Lung (tissue), 12 donors: ENCODE measurements around the gene EYS. TPM values are rescaled to one million over a fixed set of nuclear protein-coding genes. Genes with fewer than 3 reads are reported as not detected.
"Not testable (repeated sequence)": the region's sequence is repeated elsewhere in the genome, so short reads cannot be mapped to it uniquely, and the experiment has no call there.

Experiments
- ATAC-seq: fragments of 200-7000 bp; cut with Tn5 transposase; one replicate; pipeline ENCODE4 v1.9.1; 2020; ENCODE audit warnings: moderate number of reproducible peaks; ENCODE audit not compliant: insufficient read depth, low FRiP score
- DNase-seq, 3 donors: peaks; one replicate each; pipeline ENCODE4 v3.0.0-alpha.2; 2013 to 2017
- H3K27ac ChIP-seq, 2 donors: one replicate each; pipeline ENCODE4 v1.5.1; 2013; ENCODE audit warnings: mild to moderate bottlenecking in 2 of 2, moderate library complexity in 2 of 2, control low read depth in 1 of 2, inconsistent platforms in 1 of 2, low read depth in 1 of 2, low read length in 1 of 2
- H3K27me3 ChIP-seq, 3 donors: one replicate each; pipeline ENCODE4 v1.5.1; 2013; ENCODE audit warnings: low read length in 2 of 3; ENCODE audit not compliant: control insufficient read depth in 3 of 3, insufficient read depth in 3 of 3
- H3K36me3 ChIP-seq, 4 donors: one replicate each; pipeline ENCODE4 v1.5.1; 2013; ENCODE audit warnings: low read length in 4 of 4, mild to moderate bottlenecking in 1 of 4, moderate library complexity in 1 of 4; ENCODE audit not compliant: control insufficient read depth in 4 of 4, insufficient read depth in 4 of 4
- H3K4me1 ChIP-seq, 5 donors: one replicate each; pipeline ENCODE4 v1.5.1; 2013; ENCODE audit warnings: low read length in 5 of 5, mild to moderate bottlenecking in 2 of 5, moderate library complexity in 1 of 5; ENCODE audit not compliant: control insufficient read depth in 5 of 5, insufficient read depth in 5 of 5
- H3K4me3 ChIP-seq: one replicate; pipeline ENCODE4 v1.5.1; 2013; ENCODE audit warnings: mild to moderate bottlenecking, control low read depth, moderate library complexity
- H3K9ac ChIP-seq, 2 donors: one replicate each; pipeline ENCODE4 v1.5.1; 2013; ENCODE audit warnings: low read length in 2 of 2, control low read depth in 1 of 2; ENCODE audit not compliant: insufficient read depth in 1 of 2
- H3K9me3 ChIP-seq, 4 donors: one replicate each; pipeline ENCODE4 v1.5.1; 2013; ENCODE audit warnings: low read length in 3 of 4, mild to moderate bottlenecking in 1 of 4, moderate library complexity in 1 of 4; ENCODE audit not compliant: control insufficient read depth in 4 of 4, insufficient read depth in 3 of 4
- WGBS, 2 donors: extraction: QIAGEN DNeasy Blood & Tissue Kit; methylation state at CpG; one replicate each; pipeline ENCODE4 v1.1.7; 2013; 5-methylcytosine and 5-hydroxymethylcytosine counted together
- polyA plus RNA-seq, 2 donors: library from polyadenylated mRNA; stranded (reverse); fragments of 200-250 nt; gene quantifications; one replicate each; pipeline ENCODE4 v1.2.1, GENCODE V29; 2013
- total RNA-seq, 2 donors: library from RNA; depleted of rRNA in 1 of 2; stranded (reverse); fragments of >200 nt in 1 of 2; gene quantifications; one replicate each; pipeline ENCODE4 v1.2.1, GENCODE V29; 2014 to 2021
- TF ChIP-seq, protein P1 (sequence below): IDR thresholded peaks from 2 replicates; pipeline ENCODE4 v1.5.1; 2012; ENCODE audit warnings: mild to moderate bottlenecking; ENCODE audit errors: control extremely low read depth, extremely low read depth
- donor health status: control.
- donor health status: control.
- donor health status: Bipolar disorder and iron deficiency.
- donor health status: healthy.
- donor health status: DM: yes; HTN: yes; CAD: no.

EYS gene
- total and polyA plus RNA-seq, 4 donors = 0.06 to 0.34 (median 0.12) TPM

DNA sequence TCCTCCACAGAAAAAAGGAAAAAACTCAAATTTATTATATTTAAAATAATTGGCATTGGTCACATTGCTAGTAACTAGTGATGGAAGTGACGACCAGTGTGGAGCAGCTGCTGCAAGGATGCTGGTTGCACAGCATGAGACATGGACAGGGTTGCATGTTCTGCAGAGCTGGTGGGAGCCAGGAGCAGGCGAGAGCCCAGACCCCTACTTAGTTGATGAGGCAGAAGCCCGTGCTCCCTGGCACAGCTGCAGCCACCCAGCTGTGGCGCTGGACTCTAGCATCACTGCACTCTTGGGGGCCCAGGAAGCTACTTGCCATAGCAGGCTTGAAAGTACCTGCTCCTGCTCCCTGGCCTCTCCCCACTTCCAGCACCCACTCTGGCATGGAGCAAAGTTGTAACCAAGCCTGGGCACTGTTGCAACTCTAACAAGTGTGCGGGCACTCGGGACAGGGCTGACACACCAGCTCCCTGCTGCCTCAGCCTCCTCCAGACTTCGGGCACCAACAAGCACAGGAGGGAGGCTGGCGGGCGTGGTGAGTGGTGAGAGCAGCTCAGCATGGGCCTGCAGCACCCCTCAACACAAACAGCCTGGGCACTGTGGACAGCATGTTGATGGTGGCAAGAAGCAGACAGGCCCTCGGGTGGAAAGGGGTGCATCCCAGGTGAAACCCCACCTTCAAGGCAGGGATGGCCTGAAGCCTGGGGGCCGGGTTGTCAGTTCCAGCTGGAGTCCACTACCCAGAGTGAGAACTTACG is 69.6 kb downstream of the EYS start:
- no peaks in the 10 kb centered on the region for H3K4me1 ChIP-seq
- no peak overlapping the region for H3K4me3 ChIP-seq
- DNase-seq (no peak), ATAC-seq (no peak)
- no peak overlapping the region for H3K9ac ChIP-seq
- no peak overlapping the region for H3K27ac ChIP-seq
- no peaks in the 10 kb centered on the region for H3K36me3 ChIP-seq
- peaks cover 0 to 5% (median 0%) of the 10 kb centered on the region in 4 donors for H3K9me3 ChIP-seq
- 84% methylated on average over 12 of the region's 12 CpGs for WGBS, 2 donors
- H3K27me3 ChIP-seq = no peaks in the 10 kb centered on the region
- TF ChIP-seq, protein P1, sequence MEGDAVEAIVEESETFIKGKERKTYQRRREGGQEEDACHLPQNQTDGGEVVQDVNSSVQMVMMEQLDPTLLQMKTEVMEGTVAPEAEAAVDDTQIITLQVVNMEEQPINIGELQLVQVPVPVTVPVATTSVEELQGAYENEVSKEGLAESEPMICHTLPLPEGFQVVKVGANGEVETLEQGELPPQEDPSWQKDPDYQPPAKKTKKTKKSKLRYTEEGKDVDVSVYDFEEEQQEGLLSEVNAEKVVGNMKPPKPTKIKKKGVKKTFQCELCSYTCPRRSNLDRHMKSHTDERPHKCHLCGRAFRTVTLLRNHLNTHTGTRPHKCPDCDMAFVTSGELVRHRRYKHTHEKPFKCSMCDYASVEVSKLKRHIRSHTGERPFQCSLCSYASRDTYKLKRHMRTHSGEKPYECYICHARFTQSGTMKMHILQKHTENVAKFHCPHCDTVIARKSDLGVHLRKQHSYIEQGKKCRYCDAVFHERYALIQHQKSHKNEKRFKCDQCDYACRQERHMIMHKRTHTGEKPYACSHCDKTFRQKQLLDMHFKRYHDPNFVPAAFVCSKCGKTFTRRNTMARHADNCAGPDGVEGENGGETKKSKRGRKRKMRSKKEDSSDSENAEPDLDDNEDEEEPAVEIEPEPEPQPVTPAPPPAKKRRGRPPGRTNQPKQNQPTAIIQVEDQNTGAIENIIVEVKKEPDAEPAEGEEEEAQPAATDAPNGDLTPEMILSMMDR = no peak

DNA sequence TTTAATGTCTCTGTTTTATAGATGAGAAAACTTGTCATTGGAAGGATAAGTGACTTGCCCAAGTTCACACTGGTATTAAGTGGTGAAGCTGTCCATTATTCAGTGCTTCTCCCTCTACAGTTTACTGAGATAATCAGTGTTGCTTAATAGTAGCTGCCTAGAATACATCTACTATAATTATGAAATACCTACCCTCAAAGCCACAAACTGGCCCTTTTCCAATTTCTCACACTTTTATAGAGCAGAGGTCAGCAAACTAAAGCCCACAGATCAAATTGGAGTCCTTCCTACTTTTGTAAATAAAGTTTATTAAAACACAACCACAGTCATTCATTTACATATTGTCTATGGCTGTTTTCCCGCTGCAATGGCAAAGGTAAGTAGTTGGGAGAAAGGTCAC is 73.5 kb downstream of the EYS start:
- Histone ChIP-seq H3K9me3 (peaks cover 0 to 5% (median 0%) of the 10 kb centered on the region in 4 donors), H3K36me3 (no peaks in the 10 kb centered on the region), H3K27ac (no peak overlapping the region), H3K27me3 (no peaks in the 10 kb centered on the region), H3K4me3 (no peak overlapping the region), H3K9ac (no peak overlapping the region), H3K4me1 (no peaks in the 10 kb centered on the region)
- ATAC-seq (no peak), DNase-seq (no peak)
- WGBS, 2 donors = 79 to 88% methylated on average over 1 of the region's 1 CpG
- TF ChIP-seq, protein P1 = no peak

DNA sequence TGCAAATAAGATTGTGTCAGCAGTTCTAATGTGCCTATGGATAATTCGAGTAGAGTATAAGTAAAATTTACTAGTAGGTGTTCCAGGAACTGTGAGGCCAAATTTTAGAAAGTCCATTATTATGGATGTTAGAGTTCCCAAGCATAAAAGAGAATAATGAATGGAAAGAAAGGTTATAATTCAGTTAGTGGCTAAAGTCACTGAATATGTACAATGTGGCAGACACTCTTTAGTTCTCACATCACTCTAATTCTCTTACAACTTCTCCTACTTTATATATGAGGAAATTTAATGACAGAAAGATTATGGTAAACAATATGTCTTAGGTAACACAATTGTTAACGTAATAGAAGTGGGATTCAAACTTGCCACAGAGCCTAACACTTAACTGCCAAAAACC is 75.3 kb downstream of the EYS start:
- ATAC-seq (no peak), DNase-seq (no peak)
- no peak overlapping the region for H3K4me3 ChIP-seq
- WGBS, 2 donors = 62 to 81% methylated on average over 2 of the region's 2 CpGs
- H3K4me1 ChIP-seq = no peaks in the 10 kb centered on the region
- no peaks in the 10 kb centered on the region for H3K36me3 ChIP-seq
- H3K27ac ChIP-seq = no peak overlapping the region
- H3K9me3 ChIP-seq = no peaks in the 10 kb centered on the region
- no peaks in the 10 kb centered on the region for H3K27me3 ChIP-seq
- H3K9ac ChIP-seq = no peak overlapping the region
- TF ChIP-seq, protein P1 = no peak

DNA sequence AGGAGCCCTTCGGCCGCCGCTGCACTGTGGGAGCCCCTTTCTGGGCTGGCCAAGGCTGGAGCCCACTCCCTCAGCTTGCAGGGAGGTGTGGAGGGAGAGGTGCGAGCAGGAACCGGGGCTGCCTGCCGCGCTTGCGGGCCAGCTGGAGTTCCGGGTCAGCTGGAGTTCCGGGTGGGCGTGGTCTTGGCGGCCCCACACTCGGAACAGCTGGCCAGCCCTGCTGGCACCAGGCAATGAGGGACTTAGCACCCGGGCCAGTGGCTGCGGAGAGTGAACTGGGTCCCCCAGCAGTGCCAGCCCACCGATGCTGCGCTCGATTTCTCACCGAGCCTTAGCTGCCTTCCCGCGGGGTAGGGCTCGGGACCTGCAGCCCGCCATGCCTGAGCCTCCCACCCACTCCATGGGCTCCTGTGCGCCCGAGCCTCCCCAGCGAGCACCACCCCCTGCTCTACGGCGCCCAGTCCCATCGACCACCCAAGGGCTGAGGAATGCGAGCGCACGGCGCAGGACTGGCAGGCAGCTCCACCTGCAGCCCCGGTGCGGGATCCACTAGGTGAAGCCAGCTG is 79.5 kb downstream of the EYS start:
- not testable (repeated sequence) for H3K36me3 ChIP-seq, H3K4me1 ChIP-seq, H3K4me3 ChIP-seq, H3K9ac ChIP-seq, ATAC-seq, DNase-seq, H3K27ac ChIP-seq, H3K9me3 ChIP-seq, H3K27me3 ChIP-seq
- 92% methylated on average over 30 to 33 of the region's 35 CpGs for WGBS, 2 donors
